GM19467 (cell line): ENCODE measurements around the gene TMTC2.
"Not testable (repeated sequence)": the region's sequence is repeated elsewhere in the genome, so short reads cannot be mapped to it uniquely, and the experiment has no call there.

Source experiments
- ATAC-seq: cut with Tn5 transposase; IDR thresholded peaks from one replicate; pipeline ENCODE4 v1.9.1; 2021; ENCODE audit warnings: mild to moderate bottlenecking, moderate library complexity; ENCODE audit not compliant: unreplicated experiment

Gene TMTC2

GRCh38 chr12:82781309-82781997 lies 94.7 kb downstream of the TMTC2 start:
- no peak for ATAC-seq

- no peak for ATAC-seq
These were observed 96.7 kb downstream of the TMTC2 start for GRCh38 chr12:82783435-82783834.

GRCh38 chr12:82787016-82787415 lies 100.3 kb downstream of the TMTC2 start:
- ATAC-seq, result no peak

GRCh38 chr12:82788594-82788993 lies 101.9 kb downstream of the TMTC2 start:
- ATAC-seq, result no peak

- no peak for ATAC-seq
These were observed 103.0 kb downstream of the TMTC2 start for GRCh38 chr12:82789674-82790073.

GRCh38 chr12:82793751-82794281 lies 107.1 kb downstream of the TMTC2 start:
- no peak for ATAC-seq

GRCh38 chr12:82797480-82797879 lies 110.8 kb downstream of the TMTC2 start:
- ATAC-seq, result no peak

GRCh38 chr12:82800185-82800584 lies 113.5 kb downstream of the TMTC2 start:
- no peak for ATAC-seq

GRCh38 chr12:82801951-82802610 lies 115.4 kb downstream of the TMTC2 start:
- ATAC-seq, result no peak

GRCh38 chr12:82803201-82803600 lies 116.5 kb downstream of the TMTC2 start:
- ATAC-seq, result no peak

GRCh38 chr12:82804601-82805000 lies 117.9 kb downstream of the TMTC2 start:
- no peak for ATAC-seq

GRCh38 chr12:82805004-82805403 lies 118.3 kb downstream of the TMTC2 start:
- ATAC-seq, result not testable (repeated sequence)

GRCh38 chr12:82805812-82806497 lies 119.2 kb downstream of the TMTC2 start:
- no peak for ATAC-seq

GRCh38 chr12:82807132-82807737 lies 120.5 kb downstream of the TMTC2 start:
- ATAC-seq, result no peak

GRCh38 chr12:82810568-82810967 lies 123.9 kb downstream of the TMTC2 start:
- ATAC-seq, result no peak

GRCh38 chr12:82817368-82817767 lies 130.7 kb downstream of the TMTC2 start:
- ATAC-seq, result no peak

GRCh38 chr12:82818271-82819035 lies 131.7 kb downstream of the TMTC2 start:
- no peak for ATAC-seq

GRCh38 chr12:82826505-82826904 lies 139.8 kb downstream of the TMTC2 start:
- no peak for ATAC-seq

- ATAC-seq, result no peak
These were observed 145.4 kb downstream of the TMTC2 start for GRCh38 chr12:82832096-82832495.

GRCh38 chr12:82832981-82833380 lies 146.3 kb downstream of the TMTC2 start:
- no peak for ATAC-seq

- ATAC-seq, result no peak
These were observed 146.8 kb downstream of the TMTC2 start for GRCh38 chr12:82833481-82833880.
